H1 (cell line): ENCODE data around the gene PTPRR. TPM values are rescaled to one million over a fixed set of nuclear protein-coding genes. Genes with fewer than 3 reads are reported as not detected.

Experiments used
- CTCF ChIA-PET: fragments of 300-600 bp; sonication (Branson Sonifier 250); formaldehyde crosslinking; loops from one replicate; lab custom pipeline; 2021; ENCODE audit not compliant: partially characterized antibody; lab: Charles Lee
- POLR2A ChIA-PET: fragments of 300-600 bp; sonication (Branson Sonifier 250); formaldehyde crosslinking; loops from one replicate; lab custom pipeline; 2021; ENCODE audit warnings: inconsistent platforms; ENCODE audit not compliant: partially characterized antibody; lab: Charles Lee
- DNase-seq, 2 experiments: peaks; one replicate each; pipeline versions ENCODE4 v3.0.0 to v3.0.0-alpha.2; 2010 to 2022; ENCODE audit warnings: low spot score in 2 of 2, low read depth in 1 of 2, mixed read lengths in 1 of 2
- FAIRE-seq: peaks from 2 replicates; lab custom pipeline; 2011; peaks lifted over from hg19 to GRCh38; lab: Jason Lieb, UNC
- H2AFZ ChIP-seq: 2 replicates; pipeline ENCODE4 v1.8.1; 2012; ENCODE audit warnings: low read length, inconsistent platforms
- H2AK5ac ChIP-seq: 2 replicates; pipeline ENCODE4 v1.6.1; 2013; ENCODE audit warnings: low read depth, low read length
- H2BK120ac ChIP-seq: replicated peaks from 2 replicates; pipeline ENCODE3; 2013; ENCODE audit warnings: low read depth, low read length, inconsistent platforms
- H2BK12ac ChIP-seq: 2 replicates; pipeline ENCODE4 v1.6.1; 2013; ENCODE audit warnings: low read depth, low read length
- H2BK15ac ChIP-seq: 2 replicates; pipeline ENCODE4 v1.6.1; 2013; ENCODE audit warnings: low read length
- H2BK20ac ChIP-seq: 2 replicates; pipeline ENCODE4 v1.6.1; 2013; ENCODE audit warnings: low read length
- H2BK5ac ChIP-seq: 2 replicates; pipeline ENCODE4 v1.6.1; 2013; ENCODE audit warnings: low read depth, low read length
- H3K14ac ChIP-seq: 2 replicates; pipeline ENCODE4 v1.6.1; 2013; ENCODE audit warnings: inconsistent platforms; ENCODE audit not compliant: insufficient read length
- H3K18ac ChIP-seq: 2 replicates; pipeline ENCODE4 v1.6.1; 2013; ENCODE audit warnings: low read length; ENCODE audit errors: extremely low read depth
- H3K23ac ChIP-seq: 2 replicates; pipeline ENCODE4 v1.6.1; 2013; ENCODE audit warnings: inconsistent platforms; ENCODE audit not compliant: insufficient read length
- H3K23me2 ChIP-seq: 2 replicates; pipeline ENCODE4 v1.6.1; 2013; ENCODE audit warnings: low read depth, low read length
- H3K27ac ChIP-seq: 2 replicates; pipeline ENCODE4 v1.6.1; 2011; ENCODE audit warnings: low read depth, low read length, inconsistent platforms
- H3K27me3 ChIP-seq, 4 experiments: replicated peaks in 1 of 4; 1 replicate in 1 of 4; 2 replicates in 3 of 4; pipeline versions ENCODE4 v1.6.1 to v1.8.1; 2011 to 2013; ENCODE audit warnings: low read length in 3 of 4, mild to moderate bottlenecking in 3 of 4, inconsistent platforms in 2 of 4, mixed read lengths in 2 of 4, moderate library complexity in 1 of 4; ENCODE audit not compliant: control insufficient read depth in 3 of 4, insufficient read depth in 3 of 4; ENCODE audit errors: extremely low read depth in 1 of 4
- H3K36me3 ChIP-seq, 4 experiments: 2 replicates each; pipeline versions ENCODE4 v1.6.1 to v1.8.1; 2011 to 2013; ENCODE audit warnings: mild to moderate bottlenecking in 4 of 4, low read length in 3 of 4, moderate library complexity in 2 of 4, control low read depth in 1 of 4, inconsistent platforms in 1 of 4; ENCODE audit not compliant: insufficient read depth in 4 of 4, control insufficient read depth in 2 of 4
- H3K4ac ChIP-seq: replicated peaks from 2 replicates; pipeline ENCODE3; 2013; ENCODE audit warnings: low read length, low read depth, mixed read lengths, inconsistent platforms; ENCODE audit not compliant: insufficient read length
- H3K4me1 ChIP-seq, 4 experiments: replicated peaks in 1 of 4; 1 replicate in 1 of 4; 2 replicates in 3 of 4; pipeline versions ENCODE4 v1.6.1 to v1.8.1; 2011 to 2013; ENCODE audit warnings: low read length in 3 of 4, inconsistent platforms in 2 of 4, mixed read lengths in 1 of 4; ENCODE audit not compliant: insufficient read depth in 4 of 4, control insufficient read depth in 3 of 4
- H3K4me2 ChIP-seq, 2 experiments: 2 replicates each; pipeline versions ENCODE4 v1.6.1 to v1.8.1; 2011 to 2013; ENCODE audit warnings: low read depth in 2 of 2, low read length in 2 of 2, control low read depth in 1 of 2, inconsistent platforms in 1 of 2, mild to moderate bottlenecking in 1 of 2; ENCODE audit not compliant: insufficient read depth in 1 of 2
- H3K4me3 ChIP-seq, 4 experiments: fragments of 200-600, 300-600 bp in 1 of 4; sonication (generic), shearing (Covaris generic), sonication (Bioruptor Twin) in 1 of 4; 2 replicates each; pipeline versions ENCODE4 v1.5.1 to v1.8.1; 2011 to 2016; ENCODE audit warnings: low read length in 4 of 4, low read depth in 3 of 4, control low read depth in 2 of 4, inconsistent platforms in 2 of 4, mild to moderate bottlenecking in 2 of 4, mixed read lengths in 1 of 4, moderate library complexity in 1 of 4; ENCODE audit not compliant: insufficient read depth in 2 of 4; ENCODE audit errors: extremely low read depth in 1 of 4
- H3K56ac ChIP-seq: replicated peaks from 2 replicates; pipeline ENCODE3; 2013; ENCODE audit warnings: low read depth, mild to moderate bottlenecking, mixed read lengths, low read length, inconsistent platforms; ENCODE audit not compliant: insufficient read length
- H3K79me1 ChIP-seq: 2 replicates; pipeline ENCODE4 v1.6.1; 2013; ENCODE audit warnings: low read depth, low read length, control low read depth
- H3K79me2 ChIP-seq, 2 experiments: 2 replicates each; pipeline versions ENCODE4 v1.6.1 to v1.8.1; 2012 to 2013; ENCODE audit warnings: low read length in 2 of 2, mild to moderate bottlenecking in 2 of 2, inconsistent platforms in 1 of 2; ENCODE audit not compliant: insufficient read depth in 2 of 2, control insufficient read depth in 1 of 2
- H3K9ac ChIP-seq, 4 experiments: replicated peaks in 1 of 4; 1 replicate in 1 of 4; 2 replicates in 3 of 4; pipeline versions ENCODE4 v1.6.1 to v1.8.1; 2011 to 2013; ENCODE audit warnings: low read depth in 3 of 4, low read length in 3 of 4, control low read depth in 2 of 4, mild to moderate bottlenecking in 2 of 4, moderate library complexity in 2 of 4, inconsistent platforms in 1 of 4; ENCODE audit errors: extremely low read depth in 1 of 4
- H3K9me3 ChIP-seq, 2 experiments: 2 replicates each; pipeline versions ENCODE4 v1.6.1 to v1.8.1; 2012 to 2013; ENCODE audit warnings: mild to moderate bottlenecking in 2 of 2, moderate library complexity in 2 of 2, control low read depth in 1 of 2, inconsistent platforms in 1 of 2, low read depth in 1 of 2, low read length in 1 of 2, mixed read lengths in 1 of 2; ENCODE audit not compliant: insufficient read depth in 2 of 2
- H4K20me1 ChIP-seq, 2 experiments: replicated peaks in 1 of 2; 2 replicates each; pipeline versions ENCODE3 to v1.8.1; 2011 to 2013; ENCODE audit warnings: inconsistent platforms in 2 of 2, low read length in 2 of 2, mild to moderate bottlenecking in 1 of 2; ENCODE audit not compliant: insufficient read depth in 2 of 2, control insufficient read depth in 1 of 2
- H4K5ac ChIP-seq: 2 replicates; pipeline ENCODE4 v1.6.1; 2013; ENCODE audit warnings: low read length, low read depth, mixed read lengths, inconsistent platforms; ENCODE audit not compliant: insufficient read length
- H4K8ac ChIP-seq: 2 replicates; pipeline ENCODE4 v1.8.0; 2013; ENCODE audit warnings: mild to moderate bottlenecking, moderate library complexity, low read length, inconsistent platforms; ENCODE audit not compliant: insufficient read depth; ENCODE audit errors: extremely low read depth
- H4K91ac ChIP-seq: replicated peaks from 2 replicates; pipeline ENCODE3; 2013; ENCODE audit warnings: low read length, mixed read lengths, inconsistent platforms; ENCODE audit not compliant: insufficient read length
- ASH2L ChIP-seq: fragments of 200-600, 300-600 bp; sonication (generic); IDR thresholded peaks from one replicate; pipeline ENCODE4 v1.7.1; 2017; ENCODE audit warnings: low read length
- BCL11A ChIP-seq, 2 experiments: IDR thresholded peaks; one replicate each; pipeline ENCODE4 v1.6.1; 2011; ENCODE audit warnings: low read depth in 2 of 2, low read length in 2 of 2, mild to moderate bottlenecking in 2 of 2
- BRCA1 ChIP-seq: IDR thresholded peaks from 2 replicates; pipeline ENCODE4 v1.6.1; 2012; ENCODE audit warnings: low read depth, low read length, improper control_type of control experiment
- EGR1 ChIP-seq: IDR thresholded peaks from 2 replicates; pipeline ENCODE4 v1.6.1; 2011; ENCODE audit warnings: low read depth, low read length, borderline replicate concordance
- GABPA ChIP-seq: IDR thresholded peaks from 2 replicates; pipeline ENCODE4 v1.6.1; 2011; ENCODE audit warnings: mild to moderate bottlenecking, low read length, moderate library complexity, borderline replicate concordance; ENCODE audit not compliant: insufficient read depth
- HDAC6 ChIP-seq: IDR thresholded peaks from one replicate; pipeline ENCODE4 v1.7.1; 2012; ENCODE audit warnings: low read depth, mild to moderate bottlenecking, inconsistent platforms, low read length, moderate library complexity
- POLR2AphosphoS5 ChIP-seq: IDR thresholded peaks from 2 replicates; pipeline ENCODE4 v1.6.1; 2011; ENCODE audit warnings: low read depth, low read length
- POU5F1 ChIP-seq: IDR thresholded peaks from 2 replicates; pipeline ENCODE4 v1.6.1; 2011; ENCODE audit warnings: low read depth, mild to moderate bottlenecking, low read length, moderate library complexity
- RFX5 ChIP-seq: IDR thresholded peaks from 2 replicates; pipeline ENCODE4 v1.6.1; 2011; ENCODE audit warnings: low read depth, low read length, improper control_type of control experiment, borderline replicate concordance
- SIRT6 ChIP-seq: IDR thresholded peaks from one replicate; pipeline ENCODE4 v1.7.1; 2012; ENCODE audit warnings: low read length, inconsistent platforms
- SUZ12 ChIP-seq: fragments of 200-600 bp; sonication (generic); IDR thresholded peaks from 2 replicates; pipeline ENCODE4 v1.6.1; 2012; ENCODE audit warnings: mild to moderate bottlenecking, inconsistent platforms, low read length, moderate library complexity, mixed read lengths
- TCF12 ChIP-seq: IDR thresholded peaks from 2 replicates; pipeline ENCODE4 v1.6.1; 2011; ENCODE audit warnings: low read depth, mild to moderate bottlenecking, low read length
- ZNF274 ChIP-seq: IDR thresholded peaks from 2 replicates; pipeline ENCODE4 v1.7.0; 2012; ENCODE audit warnings: low read length, borderline replicate concordance; ENCODE audit errors: extremely low read depth
- WGBS, 2 experiments: shearing (Covaris generic) in 1 of 2; methylation state at CpG; one replicate each; pipeline versions ENCODE4 v1.1.6 to v1.1.7; 2013 to 2015; ENCODE audit warnings: low lambda C conversion rate in 2 of 2, mixed read lengths in 2 of 2, inconsistent platforms in 1 of 2, low coverage in 1 of 2, missing lambda C conversion rate in 1 of 2; ENCODE audit not compliant: insufficient replicate concordance in 2 of 2, insufficient coverage in 1 of 2, insufficient read length in 1 of 2; ENCODE audit errors: extremely low coverage in 1 of 2, missing lambda C conversion rate in 1 of 2; 5-methylcytosine and 5-hydroxymethylcytosine counted together
- polyA plus RNA-seq, 7 experiments: library from polyadenylated mRNA; depleted of rRNA in 3 of 7; stranded (reverse) in 5 of 7; unstranded in 2 of 7; fragments of >200 nt in 5 of 7; fragments of 200-250 nt in 2 of 7; gene quantifications; 1 replicate in 5 of 7; 2 replicates in 1 of 7; 4 replicates in 1 of 7; pipeline versions ENCODE4 v1.2.1 to v1.2.3, GENCODE V29; 2011 to 2013; ENCODE audit warnings: missing spikeins in 2 of 7, mixed read lengths in 2 of 7
- total RNA-seq: library from RNA; stranded (reverse); fragmentation: NEBNext Ultra II Directional; extraction: Animal tissue kit (Norgen Biotek cat#: 25700); gene quantifications from 2 replicates; pipeline ENCODE4 v1.2.1, GENCODE V29; 2021
- TF ChIP-seq, protein P1 (sequence below): IDR thresholded peaks from 2 replicates; pipeline ENCODE4 v1.6.1; 2012; ENCODE audit warnings: inconsistent platforms

The PTPRR gene
- total and polyA plus RNA-seq, 2 of the 8 experiments (the other 6 are each of a cell fraction or from before 2014, with no cell fraction given) = 0.07 to 0.35 TPM

DNA sequence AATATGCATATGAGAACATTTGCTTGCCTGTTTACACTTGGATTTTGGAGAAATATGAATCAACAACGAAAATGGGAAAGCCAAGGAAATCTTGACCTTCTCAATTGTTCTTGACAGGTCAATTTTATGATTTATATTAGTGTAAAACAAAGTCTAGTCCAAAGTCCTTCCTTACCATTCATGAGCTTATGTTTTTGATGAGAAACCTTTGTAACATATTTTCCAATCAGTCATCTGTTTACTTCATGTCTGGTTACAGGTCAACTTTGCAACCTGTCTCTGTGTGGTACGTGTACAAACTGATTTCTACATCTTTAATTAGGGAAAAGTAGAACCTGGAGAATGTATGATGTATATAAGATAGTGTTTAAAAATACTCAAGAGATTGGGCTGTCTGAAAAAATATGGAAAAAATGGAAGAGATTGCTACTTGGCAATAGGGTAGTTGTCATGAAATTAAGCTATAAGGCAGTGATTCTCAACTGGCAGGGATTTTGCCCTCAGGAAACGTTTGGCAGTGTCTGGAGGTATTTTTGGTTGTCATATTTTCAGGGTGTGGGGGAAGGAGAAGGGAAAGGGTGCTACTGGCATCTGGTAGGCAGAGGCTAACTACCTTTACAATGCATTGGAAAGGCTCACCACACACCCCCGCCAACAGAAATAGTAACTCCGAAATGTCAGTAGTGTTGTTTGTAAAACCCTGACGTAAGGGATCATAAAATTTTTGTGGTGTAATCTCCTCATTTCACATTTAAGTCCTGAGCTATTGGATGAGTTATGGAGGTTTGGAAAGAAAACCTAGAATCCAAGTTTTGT is 172.9 kb downstream of the PTPRR start:
- Histone ChIP-seq H2BK15ac (no peak overlapping the region), H3K36me3 (no peaks in the 10 kb centered on the region), H3K27ac (no peak overlapping the region), H2BK120ac (no peak overlapping the region), H3K4me3 (no peak overlapping the region), H3K4ac (no peak overlapping the region), H4K5ac (no peak overlapping the region), H3K4me2 (no peak overlapping the region), H2BK20ac (no peak overlapping the region), H3K56ac (no peak overlapping the region), H2BK12ac (no peak overlapping the region), H2AK5ac (no peak overlapping the region), H3K4me1 (no peaks in the 10 kb centered on the region), H3K27me3 (peaks cover 0 to 1% (median 0%) of the 10 kb centered on the region in 4 experiments; a peak in 1 of 7 replicates), H3K23me2 (no peaks in the 10 kb centered on the region; the same call in 1 of the 2 replicates), H4K20me1 (no peaks in the 10 kb centered on the region), H3K79me1 (no peaks in the 10 kb centered on the region), H4K91ac (no peak overlapping the region), H2AFZ (no peak overlapping the region), H3K18ac (no peak overlapping the region), H4K8ac (no peak overlapping the region), H3K9me3 (no peaks in the 10 kb centered on the region), H3K14ac (no peak overlapping the region), H3K79me2 (no peaks in the 10 kb centered on the region), H3K9ac (no peak overlapping the region), H3K23ac (no peak overlapping the region), H2BK5ac (no peak overlapping the region)
- ChIA-PET POLR2A (no interaction called here), CTCF (interaction anchor here (0.6 to 2.6 kb wide), 7 partner anchors 10 to 148 kb away, joined by 3 to 12 read pairs (median 4); no protein-coding TSS in a partner anchor)
- no peak for DNase-seq
- no peak for FAIRE-seq
- 93% methylated on average over 6 of the region's 6 CpGs; no CpG with 5 or more reads in 1 of the 2 experiments for WGBS, 2 experiments
- TF ChIP-seq BRCA1 (no peak), SUZ12 (no peak), POLR2AphosphoS5 (no peak), RFX5 (no peak), HDAC6 (no peak), EGR1 (no peak), BCL11A (IDR thresholded peaks at IDR 0.05; ENCODE audit: low read depth in 2 of 2, low read length in 2 of 2) (no peak), ZNF274 (no peak), SIRT6 (no peak), TCF12 (no peak), ASH2L (no peak), POU5F1 (no peak), GABPA (no peak)
- TF ChIP-seq, protein P1, sequence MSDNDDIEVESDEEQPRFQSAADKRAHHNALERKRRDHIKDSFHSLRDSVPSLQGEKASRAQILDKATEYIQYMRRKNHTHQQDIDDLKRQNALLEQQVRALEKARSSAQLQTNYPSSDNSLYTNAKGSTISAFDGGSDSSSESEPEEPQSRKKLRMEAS = no peak
